DND-41 (cell line): ENCODE data around the gene COL4A2.

Source experiments
- CTCF ChIP-seq: IDR thresholded peaks from 2 replicates; pipeline ENCODE4 v1.5.1; 2012; ENCODE audit warnings: borderline replicate concordance, low read length, moderate library complexity, mild to moderate bottlenecking; ENCODE audit not compliant: poor library complexity, severe bottlenecking; ENCODE audit errors: extremely low read depth
- EZH2 ChIP-seq: IDR thresholded peaks from 3 replicates; pipeline ENCODE4 v1.6.1; 2012; ENCODE audit warnings: borderline replicate concordance, low read depth, mild to moderate bottlenecking, moderate library complexity, low read length, inconsistent platforms; ENCODE audit not compliant: severe bottlenecking

GRCh38 chr13:110542169-110542796 lies 235.2 kb downstream of the COL4A2 start:
- TF ChIP-seq CTCF: no peak
- no peak for TF ChIP-seq EZH2
